ENCODE data around the gene P4HA2.
"Not testable (repeated sequence)": the region's sequence is repeated elsewhere in the genome, so short reads cannot be mapped to it uniquely, and the experiment has no call there.

DNA sequence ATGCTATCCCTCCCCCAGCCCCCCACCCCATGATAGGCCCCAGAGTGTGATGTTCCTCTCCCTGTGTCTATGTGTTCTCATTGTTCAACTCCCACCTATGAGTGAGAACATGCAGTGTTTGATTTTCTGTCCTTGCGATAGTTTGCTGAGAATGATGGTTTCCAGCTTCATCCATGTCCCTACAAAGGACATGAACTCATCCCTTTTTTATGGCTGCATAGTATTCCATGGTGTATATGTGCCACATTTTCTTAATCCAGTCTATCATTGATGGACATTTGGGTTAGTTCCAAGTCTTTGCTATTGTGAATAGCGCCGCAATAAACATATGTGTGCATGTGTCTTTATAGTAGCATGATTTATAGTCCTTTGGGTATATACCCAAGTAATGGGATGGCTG lies 82.3 kb downstream of the P4HA2 start:
- TF ChIP-seq EZH2 (IDR thresholded peaks at IDR 0.05; ENCODE audit: low read length, unreplicated experiment): not testable (repeated sequence)
- TF ChIP-seq, protein P1, sequence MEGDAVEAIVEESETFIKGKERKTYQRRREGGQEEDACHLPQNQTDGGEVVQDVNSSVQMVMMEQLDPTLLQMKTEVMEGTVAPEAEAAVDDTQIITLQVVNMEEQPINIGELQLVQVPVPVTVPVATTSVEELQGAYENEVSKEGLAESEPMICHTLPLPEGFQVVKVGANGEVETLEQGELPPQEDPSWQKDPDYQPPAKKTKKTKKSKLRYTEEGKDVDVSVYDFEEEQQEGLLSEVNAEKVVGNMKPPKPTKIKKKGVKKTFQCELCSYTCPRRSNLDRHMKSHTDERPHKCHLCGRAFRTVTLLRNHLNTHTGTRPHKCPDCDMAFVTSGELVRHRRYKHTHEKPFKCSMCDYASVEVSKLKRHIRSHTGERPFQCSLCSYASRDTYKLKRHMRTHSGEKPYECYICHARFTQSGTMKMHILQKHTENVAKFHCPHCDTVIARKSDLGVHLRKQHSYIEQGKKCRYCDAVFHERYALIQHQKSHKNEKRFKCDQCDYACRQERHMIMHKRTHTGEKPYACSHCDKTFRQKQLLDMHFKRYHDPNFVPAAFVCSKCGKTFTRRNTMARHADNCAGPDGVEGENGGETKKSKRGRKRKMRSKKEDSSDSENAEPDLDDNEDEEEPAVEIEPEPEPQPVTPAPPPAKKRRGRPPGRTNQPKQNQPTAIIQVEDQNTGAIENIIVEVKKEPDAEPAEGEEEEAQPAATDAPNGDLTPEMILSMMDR (conservative IDR thresholded peaks at IDR 0.05; ENCODE audit: low read depth, low read length): not testable (repeated sequence)
